ENCODE data around the gene ZBTB8B.

GRCh38 chr1:32448773-32449456 lies 16.0 kb upstream of the ZBTB8B start:
- no peak for TF ChIP-seq ZNF670 (tag by site-specific recombination; IDR thresholded peaks at IDR 0.05; ENCODE audit: low read depth)
- TF ChIP-seq, protein P1, sequence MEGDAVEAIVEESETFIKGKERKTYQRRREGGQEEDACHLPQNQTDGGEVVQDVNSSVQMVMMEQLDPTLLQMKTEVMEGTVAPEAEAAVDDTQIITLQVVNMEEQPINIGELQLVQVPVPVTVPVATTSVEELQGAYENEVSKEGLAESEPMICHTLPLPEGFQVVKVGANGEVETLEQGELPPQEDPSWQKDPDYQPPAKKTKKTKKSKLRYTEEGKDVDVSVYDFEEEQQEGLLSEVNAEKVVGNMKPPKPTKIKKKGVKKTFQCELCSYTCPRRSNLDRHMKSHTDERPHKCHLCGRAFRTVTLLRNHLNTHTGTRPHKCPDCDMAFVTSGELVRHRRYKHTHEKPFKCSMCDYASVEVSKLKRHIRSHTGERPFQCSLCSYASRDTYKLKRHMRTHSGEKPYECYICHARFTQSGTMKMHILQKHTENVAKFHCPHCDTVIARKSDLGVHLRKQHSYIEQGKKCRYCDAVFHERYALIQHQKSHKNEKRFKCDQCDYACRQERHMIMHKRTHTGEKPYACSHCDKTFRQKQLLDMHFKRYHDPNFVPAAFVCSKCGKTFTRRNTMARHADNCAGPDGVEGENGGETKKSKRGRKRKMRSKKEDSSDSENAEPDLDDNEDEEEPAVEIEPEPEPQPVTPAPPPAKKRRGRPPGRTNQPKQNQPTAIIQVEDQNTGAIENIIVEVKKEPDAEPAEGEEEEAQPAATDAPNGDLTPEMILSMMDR (tag by site-specific recombination; IDR thresholded peaks at IDR 0.05), result no peak
- no peak for TF ChIP-seq OVOL3 (tag by site-specific recombination; IDR thresholded peaks at IDR 0.05)
- peak; percentile 87 for TF ChIP-seq SETDB1 (IDR thresholded peaks at IDR 0.05; ENCODE audit: insufficient read length, low read length)
- no peak for TF ChIP-seq ZNF530 (tag by site-specific recombination; IDR thresholded peaks at IDR 0.05; ENCODE audit: low read depth)
- TF ChIP-seq ZSCAN30 (tag by site-specific recombination; IDR thresholded peaks at IDR 0.05), result no peak
- TF ChIP-seq, protein P2, sequence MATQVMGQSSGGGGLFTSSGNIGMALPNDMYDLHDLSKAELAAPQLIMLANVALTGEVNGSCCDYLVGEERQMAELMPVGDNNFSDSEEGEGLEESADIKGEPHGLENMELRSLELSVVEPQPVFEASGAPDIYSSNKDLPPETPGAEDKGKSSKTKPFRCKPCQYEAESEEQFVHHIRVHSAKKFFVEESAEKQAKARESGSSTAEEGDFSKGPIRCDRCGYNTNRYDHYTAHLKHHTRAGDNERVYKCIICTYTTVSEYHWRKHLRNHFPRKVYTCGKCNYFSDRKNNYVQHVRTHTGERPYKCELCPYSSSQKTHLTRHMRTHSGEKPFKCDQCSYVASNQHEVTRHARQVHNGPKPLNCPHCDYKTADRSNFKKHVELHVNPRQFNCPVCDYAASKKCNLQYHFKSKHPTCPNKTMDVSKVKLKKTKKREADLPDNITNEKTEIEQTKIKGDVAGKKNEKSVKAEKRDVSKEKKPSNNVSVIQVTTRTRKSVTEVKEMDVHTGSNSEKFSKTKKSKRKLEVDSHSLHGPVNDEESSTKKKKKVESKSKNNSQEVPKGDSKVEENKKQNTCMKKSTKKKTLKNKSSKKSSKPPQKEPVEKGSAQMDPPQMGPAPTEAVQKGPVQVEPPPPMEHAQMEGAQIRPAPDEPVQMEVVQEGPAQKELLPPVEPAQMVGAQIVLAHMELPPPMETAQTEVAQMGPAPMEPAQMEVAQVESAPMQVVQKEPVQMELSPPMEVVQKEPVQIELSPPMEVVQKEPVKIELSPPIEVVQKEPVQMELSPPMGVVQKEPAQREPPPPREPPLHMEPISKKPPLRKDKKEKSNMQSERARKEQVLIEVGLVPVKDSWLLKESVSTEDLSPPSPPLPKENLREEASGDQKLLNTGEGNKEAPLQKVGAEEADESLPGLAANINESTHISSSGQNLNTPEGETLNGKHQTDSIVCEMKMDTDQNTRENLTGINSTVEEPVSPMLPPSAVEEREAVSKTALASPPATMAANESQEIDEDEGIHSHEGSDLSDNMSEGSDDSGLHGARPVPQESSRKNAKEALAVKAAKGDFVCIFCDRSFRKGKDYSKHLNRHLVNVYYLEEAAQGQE (tag by site-specific recombination; IDR thresholded peaks at IDR 0.05), result no peak
- TF ChIP-seq ZNF335 (tag by site-specific recombination; conservative IDR thresholded peaks at IDR 0.05), result no peak
- no peak for TF ChIP-seq ZNF677 (tag by site-specific recombination; IDR thresholded peaks at IDR 0.05)
- no peak for TF ChIP-seq ZNF174 (tag by site-specific recombination; IDR thresholded peaks at IDR 0.05)

All from HEK293 (cell line).